Measurements from ENCODE around the gene BCL2.

DNA sequence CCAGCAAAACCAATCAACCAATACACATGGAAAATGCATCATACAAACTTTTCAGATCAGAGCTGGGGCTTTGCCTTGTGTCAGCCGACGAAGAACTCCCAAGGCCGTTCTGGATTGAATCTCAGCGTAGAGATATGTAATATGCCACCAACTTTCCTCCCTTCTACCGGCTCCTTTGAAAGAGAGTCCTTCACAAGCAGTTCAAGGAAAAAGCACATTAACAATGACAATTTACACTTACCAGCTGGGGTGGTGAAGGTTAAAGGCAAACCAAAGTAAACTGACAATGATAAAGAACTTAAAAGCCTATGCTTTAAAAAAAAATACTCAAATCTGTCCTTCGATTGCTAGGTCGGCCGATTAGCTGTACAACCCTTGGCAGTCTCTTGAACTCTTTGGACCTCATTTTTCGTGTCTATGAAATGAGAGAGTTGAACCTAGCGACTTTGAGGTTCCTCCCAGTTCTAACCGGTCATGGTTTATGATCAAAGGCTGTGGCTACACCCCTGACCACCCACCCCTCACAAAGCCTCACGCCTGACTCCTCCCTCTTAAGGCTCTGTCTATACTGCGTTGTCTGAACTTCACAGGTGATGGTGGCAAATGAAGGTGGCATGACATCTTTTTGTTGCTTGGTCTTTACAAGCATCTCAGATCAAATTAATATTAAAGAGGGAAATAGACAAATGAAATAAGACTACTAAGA lies 46.2 kb downstream of the BCL2 start:
- TF ChIP-seq EP300 (IDR thresholded peaks at IDR 0.05; ENCODE audit: borderline replicate concordance in 1 of 2, low read depth in 1 of 2, low read length in 1 of 2) = no peak
- no peak for TF ChIP-seq FOXM1 (IDR thresholded peaks at IDR 0.05; ENCODE audit: low read depth)
- no peak for TF ChIP-seq POLR2AphosphoS5 (IDR thresholded peaks at IDR 0.05; ENCODE audit: low read depth, low read length)
- no peak for TF ChIP-seq IRF3 (IDR thresholded peaks at IDR 0.05; ENCODE audit: low read depth, low read length)
- no peak for TF ChIP-seq CTCF (IDR thresholded peaks at IDR 0.05)
- TF ChIP-seq REST (IDR thresholded peaks at IDR 0.05; ENCODE audit: low read depth, low read length) = no peak
- TF ChIP-seq MAX (IDR thresholded peaks at IDR 0.05; ENCODE audit: low read depth) = no peak
- no peak for TF ChIP-seq NRF1 (IDR thresholded peaks at IDR 0.05; ENCODE audit: low read depth, low read length)
- no peak for TF ChIP-seq RXRA (IDR thresholded peaks at IDR 0.05; ENCODE audit: borderline replicate concordance, low read depth)
- no peak for TF ChIP-seq MEF2A (IDR thresholded peaks at IDR 0.05; ENCODE audit: borderline replicate concordance, low read depth)
- no peak for TF ChIP-seq MXI1 (IDR thresholded peaks at IDR 0.05; ENCODE audit: low read depth, low read length)
- TF ChIP-seq SIN3A (IDR thresholded peaks at IDR 0.05; ENCODE audit: borderline replicate concordance, low read depth, low read length) = no peak
- no peak for TF ChIP-seq JUND (IDR thresholded peaks at IDR 0.05)

Data from SK-N-SH (cell line).